HepG2 (cell line): Measurements from ENCODE around the gene TSGA10IP. TPM values are rescaled to one million over a fixed set of nuclear protein-coding genes. Genes with fewer than 3 reads are reported as not detected.

Source experiments
- ATAC-seq: fragments of 200-7000 bp; cut with Tn5 transposase; 3 replicates; pipeline ENCODE4 v1.9.1; 2020; ENCODE audit warnings: mild to moderate bottlenecking, moderate library complexity
- BruUV-seq: library from RNA; stranded (reverse); fragments of 400-500 nt; replicated peaks from 2 replicates; lab custom pipeline; 2021; lab: Mats Ljungman, UMichigan
- CTCF ChIA-PET: fragments of 300-600 bp; formaldehyde crosslinking; extraction: SDS; loops from one replicate; lab custom pipeline; 2021; ENCODE audit warnings: low total read pairs, inconsistent platforms, low intra/inter-chr PET ratio; lab: Yijun Ruan, JAX
- POLR2A ChIA-PET: fragments of 350-600 bp; sonication (Branson Sonifier 250); formaldehyde crosslinking; loops from one replicate; lab custom pipeline; 2020; ENCODE audit warnings: antibody characterized with exemption, inconsistent platforms; lab: Yijun Ruan, JAX
- DNase-seq: peaks from one replicate; pipeline ENCODE4 v3.0.0-alpha.2; 2015; ENCODE audit warnings: low spot score
- FAIRE-seq: peaks from 3 replicates; lab custom pipeline; 2011; peaks lifted over from hg19 to GRCh38; lab: Jason Lieb, UNC
- H2AFZ ChIP-seq: one replicate; pipeline ENCODE4 v1.6.1; 2011; ENCODE audit warnings: low read length, inconsistent platforms
- H3K27ac ChIP-seq: fragments of 300-600 bp; 3 replicates; pipeline ENCODE4 v1.8.0; 2011; ENCODE audit warnings: mixed run types, mild to moderate bottlenecking, mixed read lengths, low read length, inconsistent platforms; ENCODE audit not compliant: insufficient read depth; ENCODE audit errors: extremely low read length
- H3K27me3 ChIP-seq, 2 experiments: fragments of 200-600 bp in 1 of 2; 2 replicates in 1 of 2; 3 replicates in 1 of 2; pipeline versions ENCODE4 v1.6.0 to v1.8.0; 2011; ENCODE audit warnings: low read length in 2 of 2, mild to moderate bottlenecking in 2 of 2, moderate library complexity in 2 of 2, inconsistent platforms in 1 of 2; ENCODE audit not compliant: insufficient read depth in 2 of 2, control insufficient read depth in 1 of 2
- H3K36me3 ChIP-seq, 2 experiments: fragments of 200-600 bp in 1 of 2; replicated peaks in 1 of 2; 2 replicates in 1 of 2; 3 replicates in 1 of 2; pipeline versions ENCODE4 v1.5.1 to v1.8.0; 2011; ENCODE audit warnings: low read length in 2 of 2, inconsistent platforms in 1 of 2; ENCODE audit not compliant: insufficient read depth in 2 of 2, control insufficient read depth in 1 of 2
- H3K4me1 ChIP-seq: 2 replicates; pipeline ENCODE4 v1.5.1; 2012; ENCODE audit warnings: low read length, inconsistent platforms; ENCODE audit not compliant: insufficient read depth
- H3K4me2 ChIP-seq: 2 replicates; pipeline ENCODE4 v1.6.0; 2011; ENCODE audit warnings: low read depth, low read length, inconsistent platforms
- H3K4me3 ChIP-seq, 3 experiments: fragments of 200-600 bp in 1 of 3; sonication (generic), shearing (Covaris generic) in 1 of 3; replicated peaks in 1 of 3; 2 replicates each; pipeline ENCODE4 v1.5.1; 2011 to 2016; ENCODE audit warnings: low read length in 3 of 3, inconsistent platforms in 2 of 3, low read depth in 2 of 3, mild to moderate bottlenecking in 2 of 3, control low read depth in 1 of 3, mixed read lengths in 1 of 3; ENCODE audit not compliant: insufficient read depth in 1 of 3
- H3K79me2 ChIP-seq: one replicate; pipeline ENCODE4 v1.6.1; 2011; ENCODE audit warnings: low read length, inconsistent platforms; ENCODE audit not compliant: insufficient read depth
- H3K9ac ChIP-seq: 2 replicates; pipeline ENCODE4 v1.6.0; 2011; ENCODE audit warnings: mild to moderate bottlenecking, low read depth, low read length, inconsistent platforms; ENCODE audit not compliant: insufficient read depth
- H3K9me3 ChIP-seq: 2 replicates; pipeline ENCODE4 v1.5.1; 2012; ENCODE audit warnings: mild to moderate bottlenecking, low read length
- H4K20me1 ChIP-seq: 2 replicates; pipeline ENCODE4 v1.6.0; 2011; ENCODE audit warnings: inconsistent platforms, mild to moderate bottlenecking, low read length, moderate library complexity; ENCODE audit not compliant: insufficient read depth
- AHDC1 ChIP-seq: sonication (generic); formaldehyde crosslinking; IDR thresholded peaks from 2 replicates; pipeline ENCODE4 v1.5.1; 2020; ENCODE audit warnings: mild to moderate bottlenecking, missing genetic modification reagents, borderline replicate concordance
- BRF2 ChIP-seq: sonication (generic); formaldehyde crosslinking; IDR thresholded peaks from 2 replicates; pipeline ENCODE4 v1.8.1; 2022; ENCODE audit warnings: mild to moderate bottlenecking, missing genetic modification reagents
- JARID2 ChIP-seq: sonication (generic); formaldehyde crosslinking; IDR thresholded peaks from 2 replicates; pipeline ENCODE4 v1.8.1; 2023; ENCODE audit warnings: missing genetic modification reagents, inconsistent platforms; ENCODE audit not compliant: insufficient replicate concordance
- MED1 ChIP-seq: sonication (generic); formaldehyde crosslinking; IDR thresholded peaks from 2 replicates; pipeline ENCODE4 v1.4.0; 2020; ENCODE audit warnings: missing genetic modification reagents
- PBX2 ChIP-seq: IDR thresholded peaks from 2 replicates; pipeline ENCODE4 v1.6.1; 2016; ENCODE audit warnings: control low read depth
- PPARG ChIP-seq: conservative IDR thresholded peaks from 2 replicates; pipeline ENCODE4 v1.6.1; 2016; ENCODE audit warnings: missing biosample characterization, missing genetic modification reagents
- THAP8 ChIP-seq: sonication (generic); formaldehyde crosslinking; IDR thresholded peaks from 2 replicates; pipeline ENCODE4 v1.5.1; 2020; ENCODE audit warnings: missing genetic modification reagents, mild to moderate bottlenecking, borderline replicate concordance
- ZBTB37 ChIP-seq: sonication (generic); formaldehyde crosslinking; IDR thresholded peaks from 2 replicates; pipeline ENCODE4 v1.4.0; 2020; ENCODE audit warnings: mild to moderate bottlenecking, missing genetic modification reagents
- ZFP82 ChIP-seq: sonication (generic); formaldehyde crosslinking; IDR thresholded peaks from 2 replicates; pipeline ENCODE4 v1.5.1; 2020; ENCODE audit warnings: mild to moderate bottlenecking, missing genetic modification reagents, borderline replicate concordance
- ZNF354B ChIP-seq: sonication (generic); formaldehyde crosslinking; IDR thresholded peaks from 2 replicates; pipeline ENCODE4 v1.8.0; 2022; ENCODE audit warnings: mild to moderate bottlenecking, missing genetic modification reagents
- ZNF446 ChIP-seq: sonication (generic); formaldehyde crosslinking; IDR thresholded peaks from 2 replicates; pipeline ENCODE4 v1.5.0; 2020; ENCODE audit warnings: mild to moderate bottlenecking, missing genetic modification reagents
- ZNF746 ChIP-seq: sonication (generic); formaldehyde crosslinking; IDR thresholded peaks from 2 replicates; pipeline ENCODE4 v1.8.0; 2022; ENCODE audit warnings: mild to moderate bottlenecking, missing genetic modification reagents
- WGBS: methylation state at CpG from one replicate; pipeline ENCODE4 v1.1.6; 2017; ENCODE audit warnings: low lambda C conversion rate; 5-methylcytosine and 5-hydroxymethylcytosine counted together
- in situ Hi-C: cut with HindIII; loops from 2 replicates; pipeline ENCODE4 v1.10.0; 2017; ENCODE audit warnings: low pct_unique_long_range_greater_than_20kb; ENCODE audit not compliant: extremely low pct_ligation_motif_present
- intact Hi-C: fragments of 100-400 bp; cut with micrococcal nuclease; formaldehyde crosslinking; loops from one replicate; pipeline ENCODE4 v1.10.0; 2022; ENCODE audit not compliant: unreplicated experiment
- polyA plus RNA-seq, 8 experiments: library from polyadenylated mRNA; depleted of rRNA in 3 of 8; stranded (reverse) in 7 of 8; unstranded in 1 of 8; fragments of >200 nt; fragmentation: Illumina TruSeq in 4 of 8; extraction: Trizol in 4 of 8; gene quantifications; 2 replicates each; pipeline versions ENCODE4 v1.2.1 to v1.2.3, GENCODE V29; 2011 to 2016; ENCODE audit warnings: low read depth in 4 of 8, missing spikeins in 1 of 8, mixed read lengths in 1 of 8; ENCODE audit not compliant: insufficient read depth in 1 of 8
- total RNA-seq, 5 experiments: library from RNA; depleted of rRNA; stranded (reverse); fragments of >200 nt; fragmentation: Illumina TruSeq; extraction: Trizol; gene quantifications; 2 replicates each; pipeline ENCODE4 v1.2.3, GENCODE V29; 2016; ENCODE audit warnings: low read depth in 1 of 5

Gene TSGA10IP
- total and polyA plus RNA-seq, 2 of the 13 experiments (the other 11 are each of a cell fraction or from before 2014, with no cell fraction given) = not detected

- DNase-seq (peak; percentile 96), FAIRE-seq (peak; percentile 89), ATAC-seq (peak; percentile 88)
- POLR2A ChIA-PET = interaction anchor here (0.7 to 1.4 kb wide), 11 partner anchors 10 to 103 kb away, joined by 3 to 7 read pairs (median 3); partner anchors contain the start of genes CCDC85B, CFL1, FIBP and SF3B2
- BruUV-seq = TSS peak; percentile 98
- 2% methylated on average over 38 of the region's 97 CpGs for WGBS
- Histone ChIP-seq H3K4me2 (peak within 1 kb of the TSS; percentile 98), H2AFZ (no peak within 1 kb of the TSS), H3K9ac (peak within 1 kb of the TSS; percentile 98), H3K27ac (peak within 1 kb of the TSS; percentile 89), H3K27me3 (no peaks in the 10 kb centered on the region; a peak in 1 of 5 replicates), H3K79me2 (peaks cover 22% of the 10 kb centered on the region), H3K36me3 (peaks cover 20 to 28% of the 10 kb centered on the region in 2 experiments), H3K4me1 (peaks cover 60% of the 10 kb centered on the region), H4K20me1 (no peaks in the 10 kb centered on the region), H3K4me3 (peak within 1 kb of the TSS; percentile 89 to 97 (median 97)), H3K9me3 (no peaks in the 10 kb centered on the region)
- in situ Hi-C loops (no loop called here), intact Hi-C loops (loop anchor here (1.0 kb wide), 1 partner anchor 73 kb away; the partner anchor contains the start of gene FIBP)
- CTCF ChIA-PET = interaction anchor here (1.1 kb wide), 1 partner anchor 77 kb away, joined by 3 read pairs; no protein-coding TSS in a partner anchor
- peak; percentile 81 for TF ChIP-seq MED1 (CRISPR knock-in tag)
- TF ChIP-seq PPARG (CRISPR knock-in tag) = 0 out of 2 replicates have a peak, but pooled peaks have one; percentile 26
- no peak for TF ChIP-seq ZNF746
- no peak for TF ChIP-seq BRF2 (CRISPR knock-in tag)
- TF ChIP-seq AHDC1 = no peak
- no peak for TF ChIP-seq THAP8 (CRISPR knock-in tag)
- TF ChIP-seq PBX2 (CRISPR knock-in tag) = no peak
- TF ChIP-seq ZNF446 (CRISPR knock-in tag) = no peak
- no peak for TF ChIP-seq JARID2 (CRISPR knock-in tag)
- TF ChIP-seq ZBTB37 = no peak
- no peak for TF ChIP-seq ZFP82 (CRISPR knock-in tag)
- TF ChIP-seq ZNF354B = no peak
These were observed 16.2 kb downstream of the TSGA10IP start, which contains the start of gene SART1 for GRCh38 chr11:65961267-65962140. Gene SART1, plus strand, starts transcription at chr11:65961734. Its CDS starts 47 bp downstream, at chr11:65961781.
